ENCODE measurements around the gene TTLL12. TPM values are rescaled to one million over a fixed set of nuclear protein-coding genes. Genes with fewer than 3 reads are reported as not detected.
A peak's percentile ranks its signal among the peaks of the same experiment; 100 is the strongest.

The TTLL12 gene
- polyA plus RNA-seq, 1 donor from 2014 or later = 20.0 TPM

DNA sequence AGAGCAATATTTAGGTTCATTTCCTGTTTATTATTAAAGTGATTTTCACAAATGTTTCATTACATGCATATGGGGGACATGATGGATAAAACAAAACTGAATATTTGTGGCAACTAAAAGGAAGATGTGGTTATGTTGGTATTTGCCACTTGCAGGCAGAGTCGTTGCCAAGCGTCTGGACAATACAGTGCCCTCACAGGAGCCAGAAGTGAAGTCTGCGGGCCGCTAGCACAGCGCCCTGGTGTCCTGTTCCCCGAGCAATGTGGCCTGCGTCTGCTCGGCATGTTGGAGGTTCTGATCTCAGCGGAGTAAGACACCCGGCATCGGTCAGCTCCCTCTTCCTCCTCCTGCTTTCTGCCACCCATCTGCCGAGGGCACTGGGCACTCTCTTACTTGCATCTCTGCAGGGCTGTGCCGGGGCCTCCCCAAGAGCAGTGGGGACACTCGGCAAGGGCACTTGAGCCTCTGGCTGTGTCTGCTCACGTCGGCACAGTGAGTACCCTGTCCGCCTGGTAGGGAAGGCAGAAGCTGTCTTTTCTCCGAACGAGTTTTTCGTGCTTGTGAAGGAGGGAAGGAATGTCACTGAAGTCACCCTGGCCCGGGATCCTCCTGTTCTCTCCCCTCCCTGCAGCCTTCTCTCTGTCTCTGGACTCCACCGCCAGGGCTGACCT lies 10.5 kb upstream of the TTLL12 start:
- peaks cover 0 to under 1% (median 0%) of the 10 kb centered on the region in 3 donors for H3K9me3 Mint-ChIP-seq
- no peaks in the 10 kb centered on the region for H3K36me3 Mint-ChIP-seq
- H3K4me3 Mint-ChIP-seq = no peak overlapping the region
- H3K27ac Mint-ChIP-seq = no peak overlapping the region
- peaks cover 24% of the 10 kb centered on the region for H3K27me3 Mint-ChIP-seq
- H3K4me1 Mint-ChIP-seq = no peaks in the 10 kb centered on the region

DNA sequence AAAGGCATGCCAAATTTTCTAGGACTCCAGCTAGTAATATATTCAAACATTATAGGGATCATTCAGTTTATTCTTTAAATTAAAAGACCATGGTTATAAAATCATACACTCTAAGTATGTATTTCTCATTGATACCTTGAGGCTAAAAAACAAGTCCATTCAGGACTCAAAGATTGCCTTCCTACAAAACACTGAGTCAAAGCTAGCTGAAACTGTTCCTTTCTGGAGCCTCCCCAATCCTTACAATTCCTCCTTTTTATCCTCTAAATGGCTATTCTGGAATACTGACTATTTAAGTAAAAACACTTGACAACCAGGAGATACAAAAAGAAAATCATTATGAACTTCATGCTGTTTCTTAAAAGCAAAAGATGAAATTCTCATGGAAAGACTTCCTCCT lies 4.9 kb upstream of the TTLL12 start:
- peaks cover 0 to 3% (median 2%) of the 10 kb centered on the region in 3 donors for H3K4me1 Mint-ChIP-seq
- H3K36me3 Mint-ChIP-seq = no peaks in the 10 kb centered on the region
- peak overlapping the region in 1 of 4 donors; percentile 37 for H3K4me3 Mint-ChIP-seq
- peaks cover 4% of the 10 kb centered on the region for H3K27me3 Mint-ChIP-seq
- H3K27ac Mint-ChIP-seq = peak overlapping the region in 1 of 3 donors; percentile 23
- peaks cover 0 to 7% (median 0%) of the 10 kb centered on the region in 3 donors for H3K9me3 Mint-ChIP-seq

GRCh38 chr22:43188829-43189545 lies 2.1 kb upstream of the TTLL12 start:
- H3K4me1 Mint-ChIP-seq = peaks cover 0 to 7% (median 5%) of the 10 kb centered on the region in 3 donors
- H3K27ac Mint-ChIP-seq = peak overlapping the region in 2 of 3 donors; percentile 74 to 84
- peaks cover 1% of the 10 kb centered on the region for H3K27me3 Mint-ChIP-seq
- H3K4me3 Mint-ChIP-seq = peak overlapping the region in 3 of 4 donors; percentile 65 to 84 (median 82)
- peaks cover 0 to 7% (median 0%) of the 10 kb centered on the region in 3 donors for H3K9me3 Mint-ChIP-seq
- H3K36me3 Mint-ChIP-seq = no peaks in the 10 kb centered on the region

- Mint-ChIP-seq H3K27me3 (no peaks in the 10 kb centered on the region), H3K4me3 (peak overlapping the region; percentile 81 to 96 (median 92)), H3K36me3 (no peaks in the 10 kb centered on the region), H3K27ac (peak overlapping the region; percentile 97 to 100 (median 98)), H3K9me3 (peaks cover 0 to 7% (median 0%) of the 10 kb centered on the region in 3 donors), H3K4me1 (peaks cover 0 to 8% (median 5%) of the 10 kb centered on the region in 3 donors)
Observed at GRCh38 chr22:43187171-43188099, 501 bp upstream of the TTLL12 start.

GRCh38 chr22:43185860-43186261 lies 1.1 kb downstream of the TTLL12 start:
- peaks cover 0 to 8% (median 7%) of the 10 kb centered on the region in 3 donors for H3K4me1 Mint-ChIP-seq
- H3K36me3 Mint-ChIP-seq = peaks cover 2% of the 10 kb centered on the region
- peak overlapping the region; percentile 55 to 79 (median 73) for H3K4me3 Mint-ChIP-seq
- H3K9me3 Mint-ChIP-seq = no peaks in the 10 kb centered on the region
- H3K27ac Mint-ChIP-seq = peak overlapping the region in 2 of 3 donors; percentile 81 to 92
- H3K27me3 Mint-ChIP-seq = no peaks in the 10 kb centered on the region

GRCh38 chr22:43183496-43184277 lies 3.2 kb downstream of the TTLL12 start:
- peaks cover 0 to 6% (median 5%) of the 10 kb centered on the region in 3 donors for H3K4me1 Mint-ChIP-seq
- H3K27me3 Mint-ChIP-seq = no peaks in the 10 kb centered on the region
- no peaks in the 10 kb centered on the region for H3K9me3 Mint-ChIP-seq
- H3K36me3 Mint-ChIP-seq = peaks cover 4% of the 10 kb centered on the region
- H3K27ac Mint-ChIP-seq = peak overlapping the region in 1 of 3 donors; percentile 92
- peak overlapping the region in 2 of 4 donors; percentile 68 to 71 for H3K4me3 Mint-ChIP-seq

- Mint-ChIP-seq H3K27me3 (no peaks in the 10 kb centered on the region), H3K9me3 (no peaks in the 10 kb centered on the region), H3K27ac (no peak overlapping the region), H3K36me3 (peaks cover 5% of the 10 kb centered on the region), H3K4me3 (no peak overlapping the region), H3K4me1 (peaks cover 0 to 6% (median 3%) of the 10 kb centered on the region in 3 donors)
Observed at GRCh38 chr22:43182726-43183125, 4.2 kb downstream of the TTLL12 start.

DNA sequence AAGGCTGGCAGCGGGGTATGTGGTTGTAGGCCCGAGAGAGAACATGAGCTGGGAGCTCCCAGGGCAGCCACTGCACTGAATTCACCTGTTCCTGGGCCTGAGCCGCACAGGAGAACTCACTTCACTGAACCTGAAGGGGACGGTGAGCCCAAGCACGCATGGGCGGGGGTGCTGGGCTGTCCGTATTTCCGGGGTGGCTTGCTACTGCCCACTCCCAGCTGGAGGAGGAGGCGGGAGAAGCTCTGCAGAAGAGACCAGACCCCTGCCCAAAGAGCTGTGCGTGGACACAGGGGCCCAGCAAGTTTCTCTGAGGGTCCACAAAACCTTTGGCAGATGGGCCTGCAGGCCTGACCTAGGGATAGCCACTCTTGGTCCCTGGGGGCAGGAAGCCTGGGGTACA lies 4.8 kb downstream of the TTLL12 start:
- Mint-ChIP-seq H3K27me3 (no peaks in the 10 kb centered on the region), H3K4me1 (peaks cover 0 to 8% (median 3%) of the 10 kb centered on the region in 3 donors), H3K4me3 (no peak overlapping the region), H3K27ac (peak overlapping the region in 1 of 3 donors; percentile 23), H3K9me3 (no peaks in the 10 kb centered on the region), H3K36me3 (peaks cover 5% of the 10 kb centered on the region)

GRCh38 chr22:43181321-43182076 lies 5.4 kb downstream of the TTLL12 start:
- Mint-ChIP-seq H3K9me3 (no peaks in the 10 kb centered on the region), H3K27me3 (no peaks in the 10 kb centered on the region), H3K27ac (peak overlapping the region in 2 of 3 donors; percentile 28 to 38), H3K4me1 (peaks cover 0 to 8% (median 3%) of the 10 kb centered on the region in 3 donors), H3K36me3 (peaks cover 5% of the 10 kb centered on the region), H3K4me3 (peak overlapping the region in 1 of 4 donors; percentile 55)

DNA sequence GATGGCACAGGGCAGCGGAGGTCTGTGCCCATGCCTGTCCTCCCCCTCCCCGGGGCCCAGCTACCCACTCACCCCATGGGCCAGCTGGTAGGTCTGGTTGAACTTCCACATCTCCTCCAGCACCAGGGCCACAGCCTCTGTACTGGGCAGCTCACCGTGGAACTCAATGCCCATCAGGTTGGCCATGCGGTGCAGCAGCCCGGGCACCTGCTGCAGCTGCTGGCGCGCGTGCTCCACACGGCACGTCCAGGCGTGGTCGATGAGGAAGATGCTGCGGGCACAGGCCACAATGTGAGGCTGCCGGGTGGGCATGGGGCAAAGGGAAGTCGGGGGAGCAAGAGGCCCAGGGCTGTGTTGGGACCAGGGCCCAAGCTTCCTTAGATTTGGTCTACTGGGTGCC lies 6.3 kb downstream of the TTLL12 start:
- peaks cover 7% of the 10 kb centered on the region for H3K36me3 Mint-ChIP-seq
- no peak overlapping the region for H3K4me3 Mint-ChIP-seq
- no peaks in the 10 kb centered on the region for H3K27me3 Mint-ChIP-seq
- H3K27ac Mint-ChIP-seq = peak overlapping the region in 1 of 3 donors; percentile 28
- H3K9me3 Mint-ChIP-seq = no peaks in the 10 kb centered on the region
- H3K4me1 Mint-ChIP-seq = peaks cover 0 to 6% (median 3%) of the 10 kb centered on the region in 3 donors

GRCh38 chr22:43179911-43180195 lies 7.1 kb downstream of the TTLL12 start:
- no peaks in the 10 kb centered on the region for H3K27me3 Mint-ChIP-seq
- peaks cover 0 to 6% (median 1%) of the 10 kb centered on the region in 3 donors for H3K4me1 Mint-ChIP-seq
- peaks cover 7% of the 10 kb centered on the region for H3K36me3 Mint-ChIP-seq
- H3K27ac Mint-ChIP-seq = peak overlapping the region in 1 of 3 donors; percentile 83
- H3K4me3 Mint-ChIP-seq = no peak overlapping the region
- H3K9me3 Mint-ChIP-seq = no peaks in the 10 kb centered on the region

DNA sequence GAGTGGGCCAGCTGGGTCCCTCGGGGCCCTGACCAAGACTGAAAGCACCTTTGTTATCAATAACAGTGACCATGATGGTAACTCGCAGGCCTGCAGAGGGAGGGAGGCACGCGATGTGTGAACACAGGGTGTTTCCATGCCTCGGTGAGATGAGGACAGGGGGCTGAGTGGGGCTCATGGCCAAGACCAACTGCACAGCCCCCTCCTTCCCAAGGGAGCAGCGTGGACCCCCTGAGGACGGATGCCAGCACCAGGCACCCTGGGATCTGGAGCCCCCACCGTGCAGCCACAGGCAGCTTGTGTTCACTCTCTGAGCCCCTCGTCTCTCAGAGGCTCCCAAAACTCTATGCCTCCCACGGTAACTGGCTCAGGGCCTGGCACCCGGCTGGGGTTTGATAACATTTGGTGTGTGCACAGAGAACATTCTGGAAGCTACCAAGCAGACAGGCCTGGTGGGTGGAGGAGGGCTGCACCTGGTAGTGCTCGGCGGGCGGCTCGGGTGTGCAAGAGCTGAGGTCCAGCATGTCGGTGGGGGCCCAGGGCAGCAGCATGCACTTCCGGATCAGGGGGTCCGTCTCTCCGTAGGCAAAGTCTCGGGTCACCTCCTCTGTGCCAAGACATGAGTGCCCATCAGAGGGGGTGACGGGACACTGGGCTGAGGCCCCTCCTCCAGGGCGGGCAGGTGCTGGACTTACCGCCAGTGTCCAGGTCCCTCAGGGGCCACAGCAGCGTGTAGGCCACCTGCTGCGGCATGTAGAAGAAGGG lies 7.6 kb downstream of the TTLL12 start:
- Mint-ChIP-seq H3K9me3 (no peaks in the 10 kb centered on the region), H3K36me3 (peaks cover 7% of the 10 kb centered on the region), H3K4me1 (peaks cover 0 to 6% (median 1%) of the 10 kb centered on the region in 3 donors), H3K27me3 (no peaks in the 10 kb centered on the region), H3K27ac (no peak overlapping the region), H3K4me3 (no peak overlapping the region)

GRCh38 chr22:43177479-43177878 lies 9.5 kb downstream of the TTLL12 start:
- no peak overlapping the region for H3K4me3 Mint-ChIP-seq
- no peaks in the 10 kb centered on the region for H3K27me3 Mint-ChIP-seq
- H3K4me1 Mint-ChIP-seq = peaks cover 0 to 2% (median 1%) of the 10 kb centered on the region in 3 donors
- no peak overlapping the region for H3K27ac Mint-ChIP-seq
- no peaks in the 10 kb centered on the region for H3K9me3 Mint-ChIP-seq
- peaks cover 10% of the 10 kb centered on the region for H3K36me3 Mint-ChIP-seq
